SIG-M5 treated with dmso at 0.1 percent for 504 hours (cell line): ENCODE measurements around the gene TIGD6.
A peak's percentile ranks its signal among the peaks of the same experiment; 100 is the strongest.

ENCODE experiments used
- DNase-seq: peaks from one replicate; lab custom pipeline; 2025; ENCODE audit not compliant: unreplicated experiment; lab: John Stamatoyannopoulos, UW

TIGD6 gene

DNA sequence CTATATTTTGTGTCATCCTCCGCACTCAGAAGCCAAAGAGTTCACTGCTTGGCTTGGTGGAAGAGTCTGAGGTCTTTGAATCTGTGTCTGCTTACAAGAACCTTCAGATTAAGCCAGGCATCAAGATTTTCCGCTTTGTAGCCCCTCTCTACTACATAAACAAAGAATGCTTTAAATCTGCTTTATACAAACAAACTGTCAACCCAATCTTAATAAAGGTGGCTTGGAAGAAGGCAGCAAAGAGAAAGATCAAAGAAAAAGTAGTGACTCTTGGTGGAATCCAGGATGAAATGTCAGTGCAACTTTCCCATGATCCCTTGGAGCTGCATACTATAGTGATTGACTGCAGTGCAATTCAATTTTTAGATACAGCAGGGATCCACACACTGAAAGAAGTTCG lies 19.2 kb downstream of the TIGD6 start:
- DNase-seq: no peak

DNA sequence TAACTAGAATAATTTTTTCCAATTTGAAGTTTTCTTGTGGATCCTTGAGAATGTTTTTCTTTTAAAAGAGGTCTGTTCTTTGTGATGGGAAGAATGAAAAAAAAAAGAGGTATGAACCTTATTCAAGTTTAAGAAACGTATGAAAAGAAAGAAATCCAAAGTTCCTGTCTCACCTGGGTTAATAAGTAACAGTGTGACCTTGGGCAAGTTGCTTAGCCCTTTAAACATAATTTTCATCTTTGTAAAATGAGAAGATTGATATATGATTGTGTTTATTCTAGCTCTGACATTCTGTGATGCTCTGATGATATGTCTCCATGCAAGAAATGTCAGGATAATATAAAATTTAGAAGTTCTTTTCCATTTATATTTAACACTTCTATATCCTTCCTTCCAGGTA lies 20.6 kb downstream of the TIGD6 start:
- no peak for DNase-seq

DNA sequence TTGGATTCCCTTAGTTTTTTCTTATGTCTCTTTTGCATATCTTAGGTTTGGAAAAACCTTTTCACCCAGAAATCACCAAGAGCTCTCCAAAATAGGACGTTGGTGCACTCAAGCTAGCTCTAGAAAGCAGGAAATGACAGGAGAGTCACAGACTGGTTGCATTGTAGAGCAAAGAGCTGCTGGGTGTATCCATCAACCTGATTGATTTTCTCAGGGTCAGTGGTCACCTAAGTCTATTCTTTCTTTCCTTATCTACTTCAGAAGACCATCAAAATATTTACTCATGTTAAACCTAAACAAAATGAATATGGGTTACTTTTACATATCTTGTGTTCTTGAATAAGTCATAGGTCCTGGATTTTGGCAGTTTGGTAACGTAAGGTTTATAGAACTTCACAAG lies 25.0 kb downstream of the TIGD6 start:
- DNase-seq: no peak

DNA sequence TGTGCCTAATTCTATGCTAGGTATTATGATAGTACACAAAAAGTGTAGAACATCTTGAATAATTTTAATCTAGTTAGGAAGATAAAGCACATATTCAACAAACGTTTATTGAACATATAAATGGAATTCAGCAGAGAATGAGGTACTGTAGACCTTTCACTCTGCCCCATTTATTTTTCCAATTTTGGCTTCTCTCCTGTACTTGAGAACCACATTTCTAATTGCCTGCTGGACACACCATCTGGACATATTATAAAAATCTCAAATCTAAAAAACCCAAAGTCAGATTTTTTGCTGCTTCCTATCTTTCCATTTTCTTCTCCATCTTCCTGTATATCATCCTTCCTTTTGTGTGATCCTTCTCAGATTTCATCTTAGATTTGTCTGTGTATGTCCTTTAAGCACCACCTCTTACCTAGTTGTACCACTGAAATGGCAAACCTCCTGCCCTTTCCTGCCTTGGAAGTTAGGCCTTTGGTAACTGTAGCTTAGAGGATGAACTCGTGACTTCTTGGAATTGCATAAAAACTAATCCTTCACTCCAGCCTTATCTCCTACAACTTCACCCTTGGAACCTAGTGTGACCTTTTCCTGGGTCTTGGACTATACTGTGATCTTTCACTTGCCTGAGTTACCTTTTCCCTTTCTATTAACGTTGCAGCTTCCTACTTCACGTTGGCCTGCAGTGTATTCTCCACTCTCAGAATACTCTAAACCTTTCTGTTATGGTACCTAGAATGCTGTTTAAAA lies 31.1 kb downstream of the TIGD6 start:
- no peak for DNase-seq

DNA sequence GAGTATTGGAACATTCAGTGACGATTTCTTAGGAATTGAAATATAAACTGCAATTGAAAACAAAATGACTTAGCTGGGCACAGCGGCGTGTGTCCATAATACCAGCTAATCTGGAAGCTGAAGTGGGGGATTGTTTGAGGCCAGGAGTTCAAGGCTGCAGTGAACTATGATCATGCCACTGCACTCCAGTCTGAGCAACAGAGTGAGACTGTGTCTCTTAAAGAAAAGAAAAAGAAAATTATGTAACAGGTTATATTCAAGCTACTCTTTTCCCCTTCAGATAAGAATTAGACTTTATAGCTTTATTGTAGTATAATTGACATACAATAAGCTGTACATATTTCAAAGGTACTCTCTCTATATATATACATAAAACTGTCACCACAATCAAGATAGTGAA lies 33.5 kb downstream of the TIGD6 start:
- DNase-seq: no peak

DNA sequence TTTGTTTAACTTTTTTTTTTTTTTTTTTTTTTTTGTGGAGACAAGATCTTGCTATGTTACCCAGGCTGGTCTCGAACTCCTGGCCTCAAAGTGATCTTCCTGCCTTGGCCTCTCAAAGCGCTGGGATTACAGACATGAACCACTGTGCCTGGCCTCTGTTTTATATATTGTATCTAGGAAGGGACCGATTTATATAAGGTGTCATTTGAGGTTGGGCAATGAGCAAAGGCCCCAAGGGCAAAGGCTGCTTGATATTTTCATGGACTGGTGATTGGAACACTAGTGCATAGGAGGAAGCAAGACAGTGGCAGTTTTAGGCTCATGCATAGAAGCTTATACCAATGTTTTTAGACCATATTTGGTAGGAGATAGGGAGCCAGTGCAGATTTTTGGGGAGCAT lies 36.7 kb downstream of the TIGD6 start:
- DNase-seq: no peak

DNA sequence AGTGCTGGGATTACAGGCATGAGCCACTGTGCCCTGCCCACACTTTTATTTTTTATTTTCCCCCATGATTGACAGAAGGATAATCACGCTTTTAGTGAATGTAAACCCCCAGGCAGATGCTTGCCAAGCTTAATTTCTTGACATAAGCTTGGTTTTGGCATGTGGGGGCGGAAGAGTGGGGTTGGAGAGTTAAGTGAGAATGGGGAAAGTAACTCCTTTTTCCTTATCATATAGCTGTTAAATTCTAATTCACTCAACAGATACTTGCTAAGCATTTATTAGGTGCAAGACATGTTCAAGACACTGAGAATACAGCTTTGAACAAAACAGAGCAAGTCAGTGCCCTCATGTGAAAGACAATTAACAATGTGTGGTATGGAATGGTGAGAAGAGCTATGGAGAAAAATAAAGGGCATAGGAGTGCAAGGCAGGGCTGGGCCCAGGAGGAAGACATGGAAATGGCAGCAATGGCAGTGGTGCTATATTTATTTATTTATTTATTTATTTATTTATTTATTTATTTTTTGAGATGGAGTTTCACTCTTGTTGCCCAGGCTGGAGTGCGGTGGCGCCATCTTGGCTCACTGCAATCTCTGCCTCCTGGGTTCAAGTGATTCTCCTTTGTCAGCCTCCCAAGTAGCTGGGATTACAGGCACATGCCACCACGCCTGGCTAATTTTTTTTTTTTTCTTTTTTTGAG lies 37.7 kb downstream of the TIGD6 start:
- no peak for DNase-seq

DNA sequence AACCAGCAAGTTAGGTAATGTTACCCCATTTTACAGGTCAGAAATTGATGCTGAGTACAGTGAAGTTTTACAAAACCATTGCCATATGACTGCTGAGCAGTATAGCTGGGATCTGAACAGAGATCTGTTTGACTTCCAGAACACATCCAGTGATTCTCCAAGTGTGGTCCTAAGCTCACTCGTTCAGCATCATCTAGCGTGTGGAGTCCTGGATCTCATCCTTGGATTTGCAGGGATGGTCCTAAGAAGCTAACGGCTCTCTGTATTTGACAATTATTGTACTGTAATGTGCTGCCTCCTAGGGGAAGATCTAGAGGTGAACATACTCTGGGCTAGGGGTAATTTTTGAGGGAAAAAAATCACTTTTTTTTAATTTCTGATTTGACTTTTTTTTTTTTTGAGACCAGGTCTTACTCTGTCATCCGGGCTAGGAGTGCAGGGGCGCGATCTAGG lies 38.5 kb downstream of the TIGD6 start:
- DNase-seq: peak; percentile 66

DNA sequence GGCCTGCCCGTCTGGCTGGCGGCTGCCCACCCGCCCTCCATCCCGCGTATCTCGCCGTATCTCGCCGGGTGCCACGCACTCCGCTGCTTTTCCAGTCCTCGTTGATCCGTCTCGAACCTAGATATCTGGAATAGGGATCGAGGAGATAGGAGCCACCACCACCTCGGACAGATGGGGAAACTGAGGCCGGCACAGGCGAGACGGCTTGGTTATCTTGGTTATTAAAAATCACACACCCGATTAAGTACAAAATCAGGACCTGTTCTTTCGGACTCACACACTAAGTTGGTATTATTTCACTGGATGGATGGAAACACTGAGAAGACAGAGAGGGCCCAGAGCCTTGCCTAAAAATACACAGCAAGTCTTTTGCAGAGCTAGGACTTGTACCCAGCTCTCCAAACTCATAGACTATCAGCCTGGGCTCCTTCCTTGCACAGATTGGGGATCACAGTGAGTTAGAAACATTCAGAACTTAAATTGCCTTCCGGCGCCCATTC lies 39.2 kb downstream of the TIGD6 start:
- DNase-seq: no peak

DNA sequence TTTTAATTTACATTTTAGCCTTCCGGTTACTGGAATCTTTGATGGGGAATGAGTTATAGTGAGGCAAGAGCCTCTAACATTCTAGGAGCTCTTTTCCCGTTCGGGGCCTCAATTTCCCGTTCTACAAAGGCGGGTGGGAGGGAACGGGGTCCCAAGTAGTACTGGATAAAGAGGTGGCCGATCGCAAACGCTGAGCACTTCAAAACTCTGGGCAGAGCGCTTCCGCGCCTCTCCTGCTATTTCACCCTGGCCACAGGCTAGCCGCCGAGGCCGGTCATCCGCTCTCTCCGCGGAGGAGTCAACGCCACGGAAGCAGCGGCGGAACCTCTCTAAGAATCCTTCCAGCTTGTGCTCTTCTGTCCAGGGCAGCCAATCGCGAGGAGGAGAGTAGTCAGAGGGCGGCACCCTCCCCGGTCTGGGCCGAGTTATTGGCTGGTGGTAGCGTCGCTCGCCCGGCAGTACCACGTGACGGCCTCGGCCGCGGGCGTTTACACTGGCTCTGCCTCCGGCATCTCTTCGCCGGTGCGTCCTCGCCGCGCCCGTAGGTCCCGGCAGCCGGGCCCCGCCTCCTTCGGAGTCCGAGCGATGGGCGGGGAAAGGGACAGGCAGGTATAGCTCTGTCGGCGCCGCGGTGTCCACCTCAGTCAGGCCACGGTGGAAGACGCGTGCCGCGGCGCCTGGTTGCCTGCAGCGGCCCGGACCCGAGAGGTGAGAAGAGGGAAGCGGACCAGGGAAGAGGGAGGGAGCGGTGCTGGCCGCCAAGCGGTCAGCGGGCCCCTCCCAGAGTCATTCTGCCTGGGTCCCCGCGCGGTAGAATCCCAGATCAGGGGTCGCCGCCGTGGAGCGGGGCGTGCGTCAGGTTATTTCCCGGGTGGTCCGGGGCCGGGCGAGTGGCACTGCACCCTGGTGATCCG lies 39.9 kb downstream of the TIGD6 start, which contains the start of gene SLC26A2:
Gene SLC26A2 (plus strand): TSS at position 487 of the 914 bp plus-strand sequence. CDS start 16,895 bp downstream, outside the sequence.
- peak; percentile 99 for DNase-seq

DNA sequence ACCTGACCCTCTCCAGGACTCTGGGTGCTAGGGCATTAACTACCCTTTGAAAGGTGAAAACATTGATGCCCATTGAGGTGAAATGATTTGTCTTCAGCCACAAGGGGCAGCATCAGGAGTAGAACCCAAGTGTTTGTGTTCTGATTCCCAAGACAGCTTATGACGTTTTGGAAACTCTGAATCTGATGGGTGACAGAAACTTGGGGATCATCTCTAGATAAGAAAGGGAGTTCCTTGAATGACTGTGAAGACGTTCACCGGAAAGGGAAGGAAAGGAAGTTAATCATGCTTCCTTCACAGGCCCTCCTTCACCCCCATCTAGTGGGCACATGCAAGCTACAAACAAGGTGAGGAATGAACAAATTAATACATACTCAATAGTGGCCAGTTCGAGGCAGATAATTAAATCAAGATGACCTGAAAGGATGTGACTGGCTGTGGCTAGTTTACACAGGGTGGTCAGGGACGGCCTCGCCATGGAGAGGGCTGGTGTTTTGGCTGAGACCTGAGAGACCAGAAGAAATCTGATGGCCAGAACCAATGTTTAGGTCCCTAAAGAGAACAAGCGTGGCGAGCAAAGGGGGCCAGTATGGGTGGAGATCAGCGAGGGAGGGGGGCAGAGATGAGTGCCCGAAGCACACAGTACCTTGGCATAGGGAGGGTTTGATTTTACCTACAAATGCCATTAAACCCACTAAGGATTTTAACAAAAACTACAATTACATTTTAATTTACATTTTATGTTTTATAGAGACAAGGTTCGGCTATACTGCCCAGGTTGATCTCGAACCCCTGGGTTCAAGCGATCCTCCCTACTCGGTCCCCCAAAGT lies 40.8 kb downstream of the TIGD6 start:
- peak; percentile 79 for DNase-seq

DNA sequence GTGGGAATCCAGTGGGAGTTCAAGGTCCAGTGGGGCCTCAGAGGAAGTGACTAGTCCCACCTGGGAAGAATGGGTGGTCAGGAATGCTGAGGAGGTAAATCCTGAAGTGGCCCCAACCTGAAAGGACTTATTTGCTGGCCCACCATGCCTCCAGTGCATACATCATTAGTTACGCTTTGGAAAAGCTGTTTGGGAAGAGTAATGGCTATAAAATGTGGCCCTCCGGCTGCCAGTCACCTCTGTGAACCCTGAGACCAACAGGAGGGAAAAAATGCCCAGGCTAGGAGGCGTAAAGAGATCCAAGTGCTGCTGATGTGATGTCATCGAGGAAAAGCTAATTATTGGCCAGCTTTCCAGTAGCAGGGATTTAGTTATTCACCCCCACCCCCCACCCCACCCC lies 42.6 kb downstream of the TIGD6 start:
- no peak for DNase-seq

DNA sequence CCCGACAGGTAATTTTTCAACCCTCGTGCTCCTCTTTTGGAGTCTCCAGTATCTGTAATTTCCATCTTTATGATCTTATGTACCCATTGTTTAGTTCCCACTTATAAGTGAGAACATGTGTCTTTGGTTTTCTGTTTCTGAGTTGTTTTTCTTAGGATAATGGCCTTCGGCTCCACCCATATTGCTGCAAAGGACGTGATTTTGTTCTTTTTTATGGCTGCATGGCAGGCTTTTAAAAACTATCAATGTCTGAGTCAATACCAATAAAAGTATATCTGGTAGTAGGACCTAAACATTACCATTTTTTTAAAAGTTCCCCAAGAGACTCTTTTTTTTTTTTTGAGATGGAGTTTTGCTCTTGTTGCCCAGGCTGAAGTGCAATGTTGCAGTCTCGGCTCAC lies 43.8 kb downstream of the TIGD6 start:
- DNase-seq: no peak

DNA sequence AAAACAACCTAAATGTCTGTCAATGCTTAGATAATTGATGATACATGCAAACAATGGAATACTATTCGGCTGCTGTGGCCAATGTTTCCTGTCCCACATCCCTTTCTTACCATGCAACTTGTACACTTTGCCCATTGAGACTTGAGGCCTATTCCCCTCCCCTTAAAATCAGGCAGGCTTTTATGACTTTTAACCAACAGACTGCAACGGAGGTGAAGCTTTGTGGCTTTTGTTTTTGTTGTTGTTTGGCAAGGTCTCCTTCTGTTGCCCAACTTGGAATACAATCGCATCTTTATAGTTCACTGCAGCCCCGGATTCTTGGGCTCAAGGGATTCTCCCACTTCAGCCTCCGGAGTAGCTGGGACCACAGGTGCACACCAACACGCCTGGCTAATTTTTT lies 45.7 kb downstream of the TIGD6 start:
- no peak for DNase-seq

DNA sequence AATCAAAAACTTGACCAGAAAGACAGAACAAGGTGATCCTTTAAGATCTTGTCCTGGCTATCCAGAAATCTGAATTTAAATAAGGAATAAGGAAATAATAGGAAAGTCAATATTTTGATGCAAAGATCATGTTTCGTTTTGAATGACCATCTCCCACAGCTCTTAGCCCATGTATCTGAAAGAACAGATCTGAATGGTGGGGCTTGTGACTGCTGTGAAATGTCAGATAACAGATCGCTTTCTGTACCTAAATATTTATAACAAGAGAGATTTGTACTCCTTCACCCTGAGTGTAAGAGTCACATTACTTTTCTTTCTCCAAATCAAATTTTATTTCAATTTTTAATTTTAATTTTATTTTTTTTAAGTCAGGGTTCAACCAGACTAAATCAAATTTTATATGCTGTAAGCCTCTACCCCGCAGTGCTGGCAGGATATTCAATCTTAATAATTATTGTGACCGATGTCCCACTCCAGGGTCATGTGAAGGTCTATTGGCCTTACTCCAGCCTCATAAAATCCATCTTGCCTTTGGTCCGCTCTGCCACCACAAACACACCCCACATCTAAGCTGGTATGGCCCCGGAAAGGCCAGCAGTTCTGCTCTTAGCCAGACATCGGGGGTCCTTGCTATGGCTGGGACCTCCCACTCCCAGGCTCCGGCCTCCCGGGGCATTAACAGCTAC lies 46.9 kb downstream of the TIGD6 start:
- DNase-seq: no peak

DNA sequence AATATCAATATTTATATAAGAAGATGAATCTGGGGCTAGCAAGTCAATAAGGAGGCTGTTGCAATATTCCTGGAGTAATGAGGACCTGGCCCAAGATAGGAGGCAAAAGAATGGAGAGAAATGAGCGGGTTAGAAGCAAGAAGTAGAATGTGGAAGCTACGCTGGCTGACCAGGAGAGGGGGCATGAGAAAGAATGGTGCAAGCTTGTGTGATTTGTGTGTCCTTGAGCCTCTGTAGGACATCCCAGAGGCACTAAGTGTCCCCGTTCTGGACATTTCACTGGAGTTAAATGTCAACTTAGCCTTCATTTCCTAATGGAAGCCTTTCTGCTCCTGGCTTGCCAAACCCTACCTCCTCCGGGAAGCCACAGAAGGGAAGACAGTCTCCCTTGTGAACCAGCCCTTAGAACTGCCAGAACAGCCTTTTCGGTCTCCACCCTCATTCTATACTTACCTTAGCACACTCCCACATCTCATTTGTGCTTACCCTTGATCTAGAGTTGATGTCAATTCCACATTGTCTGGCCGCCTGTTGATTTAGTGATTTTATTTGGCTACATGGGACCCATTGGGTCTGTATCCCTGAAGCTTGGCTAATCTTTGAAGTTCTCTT lies 49.2 kb downstream of the TIGD6 start:
- no peak for DNase-seq

DNA sequence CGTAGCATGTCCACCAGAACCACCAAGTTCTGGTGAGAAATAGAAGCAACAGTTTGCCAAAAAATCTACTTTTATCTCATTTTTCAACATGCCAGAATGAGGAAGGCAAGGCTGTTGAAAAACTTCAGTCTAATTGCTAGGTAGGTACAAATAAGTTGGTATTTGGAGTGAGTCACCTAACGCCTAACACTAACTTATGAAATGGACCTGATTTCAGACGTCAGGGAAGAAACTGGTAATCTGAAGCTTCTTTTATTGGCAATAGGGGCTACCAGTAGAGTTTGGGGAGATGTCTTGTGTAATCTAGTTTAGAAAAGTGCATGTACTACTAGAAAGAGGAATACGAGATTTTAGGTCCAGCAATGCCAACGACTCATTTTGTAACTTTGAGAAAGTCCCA lies 51.5 kb downstream of the TIGD6 start:
- DNase-seq: peak; percentile 24

DNA sequence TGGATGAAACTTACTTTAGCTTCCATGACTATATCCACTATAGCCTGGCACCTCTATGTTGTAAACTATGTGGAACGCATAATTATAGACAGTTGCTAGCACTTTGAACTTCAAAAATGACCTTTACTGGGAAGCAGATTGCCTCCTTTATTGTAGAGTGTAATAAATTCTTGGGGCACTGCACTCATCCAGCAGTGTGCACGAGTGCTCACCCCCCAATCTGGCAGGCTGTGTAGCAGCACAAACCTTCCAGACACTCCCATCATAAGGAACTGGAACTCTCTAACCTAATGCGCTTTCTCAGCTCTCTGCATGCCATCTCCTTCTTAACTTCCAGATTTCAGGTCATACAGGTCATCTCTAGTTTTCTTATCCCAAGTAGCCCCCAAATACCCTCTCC lies 54.3 kb downstream of the TIGD6 start:
- DNase-seq: no peak

DNA sequence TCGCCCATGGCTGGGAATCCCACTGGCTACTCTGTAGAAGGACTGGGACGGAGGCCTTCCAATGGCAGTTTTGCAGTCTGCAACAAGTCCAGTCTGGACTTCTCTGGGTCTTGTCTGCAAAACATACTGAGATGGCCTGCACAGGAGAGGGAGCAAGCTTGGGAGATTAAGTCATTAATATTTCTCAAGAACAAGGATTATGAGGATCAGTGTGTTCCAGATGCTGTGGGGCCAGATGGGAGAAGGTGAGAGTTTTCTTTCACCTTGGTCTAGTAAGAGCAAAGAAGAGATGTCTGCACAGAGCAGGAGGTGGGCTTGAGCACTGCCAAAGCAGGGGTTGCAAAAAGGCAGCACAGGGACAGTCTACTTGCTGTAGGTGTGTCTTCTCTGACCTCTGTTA lies 55.8 kb downstream of the TIGD6 start, which contains the start of gene PDE6A:
Gene PDE6A (minus strand): TSS at position 128 of the 400 bp plus-strand sequence. CDS start 120 bp downstream, at position 8.
- no peak for DNase-seq
